DMS79 treated with DMSO at 0.1 percent for 48 hours (cell line): Measurements from ENCODE around the gene CDC42BPA.
"Not testable (repeated sequence)": the region's sequence is repeated elsewhere in the genome, so short reads cannot be mapped to it uniquely, and the experiment has no call there.

ENCODE experiments used
- DNase-seq: peaks from one replicate; lab custom pipeline; 2025; lab: John Stamatoyannopoulos, UW

The CDC42BPA gene

GRCh38 chr1:226962421-226963391 lies 355.6 kb downstream of the CDC42BPA start:
- no peak for DNase-seq

DNA sequence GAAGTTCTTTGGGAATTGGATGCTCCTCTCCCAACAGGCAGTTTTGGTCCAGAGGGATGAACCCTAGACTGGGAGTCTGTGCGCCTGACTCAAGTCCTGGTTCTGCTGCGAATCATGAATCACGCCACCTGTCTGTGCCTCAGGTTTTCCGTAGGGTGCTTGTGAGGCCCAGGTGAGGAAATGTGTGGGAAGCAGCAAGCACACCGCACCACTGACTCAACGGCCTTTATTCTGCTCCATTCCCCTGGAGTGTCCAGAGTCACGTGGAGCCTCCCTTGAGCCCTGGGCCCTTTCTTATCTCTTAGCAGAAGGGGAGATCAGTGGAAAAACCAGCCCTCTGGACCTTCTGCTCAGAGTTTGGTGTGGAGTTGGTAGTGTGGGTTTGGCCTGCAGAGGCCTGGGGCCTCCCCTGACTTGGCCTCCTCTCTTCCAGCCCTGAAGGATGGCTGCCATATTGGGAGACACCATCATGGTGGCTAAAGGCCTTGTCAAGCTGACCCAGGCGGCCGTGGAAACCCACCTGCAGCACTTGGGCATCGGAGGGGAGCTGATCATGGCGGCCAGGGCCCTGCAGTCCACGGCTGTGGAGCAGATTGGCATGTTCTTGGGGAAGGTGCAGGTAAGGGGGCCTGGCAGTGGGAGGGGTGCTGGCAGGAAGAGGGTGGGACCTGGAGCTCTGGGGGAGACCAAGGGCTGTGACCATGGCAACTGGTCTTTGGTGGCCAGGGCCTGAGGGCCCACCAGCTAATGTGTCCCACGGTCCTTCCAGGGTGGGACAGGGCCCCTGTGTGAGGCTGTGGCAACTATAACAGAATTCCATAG lies 357.1 kb downstream of the CDC42BPA start:
- DNase-seq, result no peak

DNA sequence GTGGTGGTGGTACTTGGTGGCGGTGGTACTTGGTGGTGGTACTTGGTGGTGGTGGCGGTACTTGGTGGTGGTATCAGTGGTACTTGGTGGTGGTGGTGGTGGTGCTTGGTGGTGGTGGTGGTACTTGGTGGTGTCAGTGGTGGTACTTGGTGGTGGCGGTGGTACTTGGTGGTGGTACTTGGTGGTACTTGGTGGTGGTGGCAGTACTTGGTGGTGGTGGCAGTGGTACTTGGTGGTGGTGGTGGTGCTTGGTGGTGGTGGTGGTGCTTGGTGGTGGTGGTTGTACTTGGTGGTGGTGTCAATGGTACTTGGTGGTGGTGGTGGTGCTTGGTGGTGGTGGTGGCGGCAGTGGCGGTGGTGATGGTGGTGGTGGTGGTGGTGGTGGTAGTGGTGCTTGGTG lies 358.0 kb downstream of the CDC42BPA start:
- DNase-seq, result no peak

GRCh38 chr1:226958300-226958699 lies 360.0 kb downstream of the CDC42BPA start:
- no peak for DNase-seq

- DNase-seq, result no peak
Observed at GRCh38 chr1:226957714-226958113, 360.6 kb downstream of the CDC42BPA start.

DNA sequence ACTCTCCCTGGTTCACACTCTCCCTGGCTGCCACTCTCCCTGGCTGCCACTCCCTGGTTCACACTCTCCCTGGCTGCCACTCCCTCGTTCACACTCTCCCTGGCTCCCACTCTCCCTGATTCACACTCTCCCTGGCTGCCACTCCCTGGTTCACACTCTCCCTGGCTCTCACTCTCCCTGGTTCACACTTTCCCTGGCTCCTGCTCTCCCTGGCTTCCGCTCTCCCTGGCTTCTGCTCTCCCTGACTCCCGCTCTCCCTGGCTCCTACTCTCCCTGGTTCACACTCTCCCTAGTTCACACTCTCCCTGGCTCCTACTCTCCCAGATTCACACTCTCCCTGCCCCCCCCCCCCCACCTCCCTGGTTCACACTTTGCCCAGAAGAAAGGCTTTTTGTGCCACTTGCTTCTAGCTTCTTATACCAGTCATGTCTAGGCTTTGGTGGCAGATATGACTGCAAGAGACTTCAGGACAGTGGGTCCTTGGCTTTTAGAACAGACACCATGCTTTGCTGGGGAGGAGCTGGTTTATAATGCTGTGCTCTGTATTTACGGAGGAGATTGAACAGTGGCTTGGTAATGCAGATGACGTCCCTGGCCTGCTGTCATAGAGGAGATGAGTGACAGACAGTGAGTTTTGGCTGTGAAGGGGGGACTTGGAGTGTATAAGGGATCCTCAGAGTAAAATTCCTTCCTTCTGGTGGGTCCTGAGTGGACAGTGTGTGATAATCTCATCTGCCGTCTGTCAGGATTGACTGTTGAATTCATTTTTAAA lies 361.2 kb downstream of the CDC42BPA start:
- DNase-seq, result no peak

DNA sequence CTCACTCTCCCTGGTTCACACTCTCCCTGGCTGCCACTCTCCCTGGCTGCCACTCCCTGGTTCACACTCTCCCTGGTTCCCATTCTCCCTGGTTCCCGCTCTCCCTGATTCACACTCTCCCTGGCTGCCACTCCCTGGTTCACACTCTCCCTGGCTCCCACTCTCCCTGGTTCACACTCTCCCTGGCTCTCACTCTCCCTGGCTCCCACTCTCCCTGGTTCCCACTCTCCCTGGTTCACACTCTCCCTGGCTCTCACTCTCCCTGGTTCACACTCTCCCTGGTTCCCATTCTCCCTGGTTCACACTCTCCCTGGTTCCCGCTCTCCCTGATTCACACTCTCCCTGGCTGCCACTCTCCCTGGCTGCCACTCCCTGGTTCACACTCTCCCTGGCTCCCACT lies 362.4 kb downstream of the CDC42BPA start:
- DNase-seq, result not testable (repeated sequence)

- DNase-seq, result no peak
Observed at GRCh38 chr1:226954777-226955176, 363.5 kb downstream of the CDC42BPA start.

DNA sequence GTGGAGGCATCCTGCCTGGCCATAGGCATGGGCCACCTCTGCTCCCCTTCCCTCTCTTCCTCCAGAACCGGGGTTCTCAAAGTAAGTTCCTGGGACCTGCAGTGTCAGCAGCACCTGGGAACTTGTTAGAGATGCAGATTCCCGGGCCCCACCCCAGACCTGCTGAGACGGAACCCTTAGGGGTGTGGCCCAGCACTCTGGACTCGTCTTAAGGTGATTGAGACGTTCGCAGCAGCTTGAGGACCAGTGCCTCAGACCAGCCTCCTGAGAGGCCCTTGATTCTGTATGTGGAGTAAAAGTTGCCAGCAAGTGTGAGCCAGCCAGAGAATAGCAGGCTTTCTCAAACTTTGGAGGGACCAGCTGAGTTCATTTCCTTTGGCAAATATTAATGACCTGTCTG lies 364.0 kb downstream of the CDC42BPA start:
- DNase-seq, result no peak

GRCh38 chr1:226953175-226953800 lies 365.0 kb downstream of the CDC42BPA start:
- DNase-seq, result no peak

GRCh38 chr1:226952118-226952441 lies 366.2 kb downstream of the CDC42BPA start:
- DNase-seq, result no peak

- DNase-seq, result no peak
Observed at GRCh38 chr1:226951286-226952117, 366.8 kb downstream of the CDC42BPA start.

GRCh38 chr1:226950871-226951270 lies 367.4 kb downstream of the CDC42BPA start:
- DNase-seq, result no peak

DNA sequence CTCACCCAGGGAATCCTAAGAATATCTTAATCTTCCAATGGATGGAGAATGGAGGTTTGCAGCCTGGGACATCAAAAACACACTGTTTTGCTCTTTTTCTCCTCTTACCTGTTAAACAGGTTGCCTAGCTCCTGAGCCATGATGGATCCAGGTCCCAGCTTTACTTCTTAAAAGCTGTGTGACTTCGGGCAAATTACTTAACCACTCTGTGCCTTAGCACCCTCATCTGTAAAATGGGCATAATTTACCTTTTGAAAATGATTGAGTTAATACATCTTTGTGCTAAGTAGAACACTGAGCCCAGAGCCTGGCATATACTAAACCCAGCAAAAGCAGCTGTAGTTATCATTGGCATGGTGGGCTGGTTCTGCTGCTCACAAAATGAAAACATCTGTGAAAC lies 368.0 kb downstream of the CDC42BPA start:
- DNase-seq, result no peak

DNA sequence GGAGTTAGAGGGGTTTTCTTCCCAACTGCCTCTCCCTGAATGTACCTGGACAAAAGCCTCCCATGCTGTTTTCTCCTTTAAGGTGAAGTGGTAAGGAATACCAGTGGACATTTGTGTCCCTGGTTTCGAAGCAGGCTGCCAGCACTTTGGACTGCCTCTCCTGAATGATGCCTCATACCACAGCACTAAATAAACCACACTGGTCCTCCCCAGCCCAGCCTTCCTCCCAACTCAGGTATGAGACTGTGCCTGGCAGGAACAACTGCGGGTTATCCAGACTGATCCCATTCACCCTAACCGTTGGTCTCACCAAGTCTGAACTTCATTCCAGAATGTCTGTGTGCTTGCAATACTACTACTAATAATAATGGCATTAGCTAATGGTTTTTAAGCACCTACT lies 368.9 kb downstream of the CDC42BPA start:
- DNase-seq, result no peak

DNA sequence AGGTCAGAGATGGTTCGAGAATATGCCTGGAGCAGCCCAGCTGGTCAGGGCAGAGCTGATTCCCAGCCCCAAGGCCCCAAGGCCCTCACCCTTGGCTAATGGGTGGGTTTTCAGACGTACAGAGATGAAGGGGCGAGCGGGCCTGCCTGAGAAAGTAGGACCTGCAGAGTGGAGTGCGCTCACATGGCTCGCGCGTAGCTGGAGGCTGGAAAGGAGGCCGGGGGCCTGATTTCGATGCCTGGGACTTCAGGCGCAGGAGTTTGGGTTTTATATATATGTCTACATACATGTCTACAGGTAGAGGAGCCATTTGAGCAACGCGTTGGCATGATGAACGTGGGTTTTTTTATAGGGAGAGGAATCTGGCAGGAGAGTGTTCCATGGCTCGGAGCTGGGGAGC lies 369.3 kb downstream of the CDC42BPA start:
- no peak for DNase-seq

DNA sequence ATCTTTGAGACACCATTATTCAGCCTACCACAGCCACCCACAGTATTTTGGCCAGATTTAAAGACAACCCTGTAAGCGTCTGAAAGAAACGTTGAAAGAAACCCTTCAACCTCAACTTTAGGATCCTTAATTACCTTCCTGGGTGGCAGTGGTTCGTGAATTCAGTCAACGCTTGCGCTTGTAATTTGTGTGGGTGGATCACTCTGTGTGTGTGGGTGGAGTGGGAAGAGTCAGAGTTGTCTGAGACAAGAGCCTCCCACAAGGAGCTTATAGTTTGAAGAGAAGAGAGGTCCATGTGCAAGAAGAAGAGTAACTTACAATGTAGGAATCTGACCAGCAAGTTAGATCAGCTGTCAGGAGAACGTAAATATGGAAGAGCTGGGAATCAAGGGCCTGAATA lies 369.8 kb downstream of the CDC42BPA start:
- DNase-seq, result no peak

GRCh38 chr1:226948051-226948450 lies 370.2 kb downstream of the CDC42BPA start:
- no peak for DNase-seq

- DNase-seq, result no peak
Observed at GRCh38 chr1:226946841-226947240, 371.5 kb downstream of the CDC42BPA start.

GRCh38 chr1:226946285-226946684 lies 372.0 kb downstream of the CDC42BPA start:
- no peak for DNase-seq

DNA sequence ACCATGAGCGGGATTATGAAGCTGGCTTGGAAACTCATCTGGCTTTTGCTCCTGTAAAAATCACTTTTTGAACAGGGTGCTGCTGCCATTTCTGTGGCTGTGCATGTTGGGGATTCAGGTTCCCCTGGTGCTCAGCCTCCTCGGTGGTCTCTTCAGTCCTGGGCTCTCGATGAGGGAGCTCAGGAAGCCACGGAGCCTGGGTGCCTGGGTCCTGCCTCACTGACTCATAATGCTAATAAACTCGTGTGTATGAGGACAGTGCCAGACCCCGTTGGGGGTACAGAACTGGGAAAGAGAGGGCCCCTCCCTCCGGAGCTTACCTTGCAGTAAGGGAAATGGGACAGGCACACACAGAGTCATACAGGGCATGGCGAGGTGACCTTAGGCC lies 372.4 kb downstream of the CDC42BPA start:
- no peak for DNase-seq
